Stimulated activated naive CD8-positive, alpha-beta T cell treated with anti-CD3 and anti-CD28 coated beads, Interleukin-15, Interleukin-2, amounts not matched to agents 100 ng/mL and 50 ng/mL, for 24 hours (primary cell): ENCODE measurements around the gene CDK18.
A peak's percentile ranks its signal among the peaks of the same experiment; 100 is the strongest.

Source experiments
- H3K27ac Mint-ChIP-seq: one replicate; pipeline ENCODE4 v1.8.0; 2021; ENCODE audit warnings: mild to moderate bottlenecking, mixed read lengths
- H3K27me3 Mint-ChIP-seq: one replicate; pipeline ENCODE4 v1.8.0; 2021; ENCODE audit warnings: mixed read lengths
- H3K36me3 Mint-ChIP-seq: one replicate; pipeline ENCODE4 v1.8.0; 2021; ENCODE audit warnings: low read depth, mixed read lengths
- H3K4me1 Mint-ChIP-seq: one replicate; pipeline ENCODE4 v1.8.0; 2021; ENCODE audit warnings: low read depth, mixed read lengths
- H3K4me3 Mint-ChIP-seq: one replicate; pipeline ENCODE4 v1.8.0; 2021; ENCODE audit warnings: mild to moderate bottlenecking, mixed read lengths
- H3K9me3 Mint-ChIP-seq: one replicate; pipeline ENCODE4 v1.8.0; 2021; ENCODE audit warnings: mixed read lengths

The CDK18 gene

DNA sequence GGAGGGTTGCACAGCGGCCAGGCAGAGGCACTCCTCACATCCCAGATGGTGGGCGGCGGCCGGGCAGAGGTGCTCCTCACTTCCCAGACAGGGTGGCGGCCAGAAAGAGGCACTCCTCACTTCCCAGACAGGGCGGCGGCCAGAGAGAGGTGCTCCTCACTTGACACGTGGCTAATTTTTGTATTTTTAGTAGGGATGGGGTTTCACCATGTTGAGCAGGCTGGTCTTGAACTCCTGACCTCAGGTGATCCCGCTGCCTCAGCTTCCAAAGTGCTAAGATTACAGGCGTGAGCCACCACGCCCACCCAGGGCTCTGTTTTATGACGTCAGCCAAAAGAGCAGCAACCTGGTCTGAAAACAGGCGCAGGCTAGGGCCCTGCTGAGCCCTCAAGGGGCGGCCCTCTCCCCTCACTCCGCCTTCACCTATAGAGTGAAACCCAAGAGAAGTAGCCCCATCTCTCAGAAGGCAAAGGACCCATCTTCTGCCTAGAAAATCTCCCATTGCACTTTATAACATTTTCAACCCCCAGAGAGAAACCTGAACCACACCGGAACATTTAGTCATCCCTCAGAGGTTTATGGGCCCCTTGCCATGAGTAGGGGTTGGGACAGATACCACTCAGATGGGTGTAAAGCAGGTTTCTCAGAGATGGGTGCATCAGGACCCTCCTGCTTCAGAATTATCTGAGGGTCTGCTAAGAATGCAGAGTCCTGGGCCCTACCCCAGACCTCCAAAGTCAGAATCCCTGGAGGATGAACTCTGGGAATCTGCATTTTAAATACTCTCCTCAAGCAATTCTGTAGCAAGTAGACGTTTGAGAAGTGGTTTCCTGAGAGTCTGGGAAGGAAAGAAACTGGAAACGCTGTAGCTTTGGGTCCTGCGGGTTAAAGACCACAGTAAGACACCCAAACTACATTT, 40.8 kb downstream of the CDK18 start:
- Mint-ChIP-seq H3K36me3 (no peaks in the 10 kb centered on the region), H3K27me3 (peaks cover 55% of the 10 kb centered on the region), H3K4me3 (no peak overlapping the region), H3K4me1 (peaks cover 9% of the 10 kb centered on the region), H3K27ac (no peak overlapping the region), H3K9me3 (no peaks in the 10 kb centered on the region)

- H3K36me3 Mint-ChIP-seq = no peaks in the 10 kb centered on the region
- H3K4me1 Mint-ChIP-seq = peaks cover 9% of the 10 kb centered on the region
- H3K27me3 Mint-ChIP-seq = peaks cover 56% of the 10 kb centered on the region
- H3K9me3 Mint-ChIP-seq = no peaks in the 10 kb centered on the region
- H3K27ac Mint-ChIP-seq = no peak overlapping the region
- H3K4me3 Mint-ChIP-seq = no peak overlapping the region
Observed at GRCh38 chr1:205545991-205546390, 41.5 kb downstream of the CDK18 start.

DNA sequence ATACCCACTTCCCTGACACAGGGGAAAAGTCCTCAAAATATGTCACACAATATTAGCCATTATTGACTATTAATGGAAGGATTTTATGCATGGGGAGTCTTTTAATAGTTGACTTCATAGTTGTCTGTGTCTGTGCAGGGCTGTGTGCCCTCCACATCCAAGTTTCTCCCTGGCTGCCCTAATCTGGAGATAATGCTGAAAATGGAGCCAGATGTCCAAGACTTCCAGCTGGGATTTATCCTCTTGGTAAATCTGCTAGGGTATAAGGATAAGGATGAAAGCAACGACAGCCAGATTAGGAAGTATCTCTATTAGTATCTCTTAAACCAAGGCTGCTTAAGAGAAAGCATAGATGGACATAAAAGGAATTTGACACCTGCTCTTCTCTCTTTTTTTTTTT, 42.1 kb downstream of the CDK18 start:
- Mint-ChIP-seq H3K27ac (no peak overlapping the region), H3K27me3 (peaks cover 52% of the 10 kb centered on the region), H3K36me3 (no peaks in the 10 kb centered on the region), H3K9me3 (no peaks in the 10 kb centered on the region), H3K4me1 (peaks cover 9% of the 10 kb centered on the region), H3K4me3 (no peak overlapping the region)

GRCh38 chr1:205547936-205548827, 43.7 kb downstream of the CDK18 start:
- Mint-ChIP-seq H3K27me3 (peaks cover 51% of the 10 kb centered on the region), H3K36me3 (no peaks in the 10 kb centered on the region), H3K4me3 (no peak overlapping the region), H3K4me1 (peaks cover 9% of the 10 kb centered on the region), H3K9me3 (no peaks in the 10 kb centered on the region), H3K27ac (no peak overlapping the region)

GRCh38 chr1:205554026-205554811, 49.8 kb downstream of the CDK18 start:
- Mint-ChIP-seq H3K4me3 (no peak overlapping the region), H3K36me3 (peaks cover 4% of the 10 kb centered on the region), H3K27me3 (peaks cover 56% of the 10 kb centered on the region), H3K9me3 (peaks cover 9% of the 10 kb centered on the region), H3K27ac (no peak overlapping the region), H3K4me1 (no peaks in the 10 kb centered on the region)

DNA sequence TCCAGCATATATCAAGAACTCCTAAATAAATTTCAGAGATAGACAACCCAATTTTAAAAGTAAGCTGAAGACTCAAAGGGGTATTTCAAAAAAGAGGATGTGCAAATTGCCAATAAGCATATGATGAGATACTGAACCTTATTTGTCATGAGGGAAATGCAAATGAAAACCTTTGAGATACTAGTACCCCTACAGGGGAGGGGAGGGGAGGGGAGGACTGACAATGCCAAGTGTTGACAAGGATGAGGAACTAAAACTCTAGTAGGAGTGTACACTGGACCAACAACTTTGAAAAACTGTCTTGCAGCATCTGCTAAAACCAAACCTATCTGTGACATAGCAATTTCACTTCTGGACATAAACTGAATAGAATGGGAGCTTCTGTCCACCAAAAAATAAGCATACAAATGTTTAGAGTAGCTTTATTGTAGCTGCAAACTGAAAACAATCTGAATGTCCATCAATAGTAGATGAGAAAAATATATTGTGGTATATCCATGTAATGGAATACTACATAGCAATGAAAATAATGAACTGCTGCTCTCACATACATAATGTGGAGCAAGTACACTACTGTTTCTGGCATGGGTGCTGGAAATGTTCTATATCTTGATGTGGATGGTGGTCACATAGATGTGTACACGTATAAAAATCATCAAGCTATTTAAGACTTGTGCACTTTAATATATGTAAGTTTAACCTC, 57.2 kb downstream of the CDK18 start:
- peaks cover 48% of the 10 kb centered on the region for H3K27me3 Mint-ChIP-seq
- H3K27ac Mint-ChIP-seq = no peak overlapping the region
- H3K36me3 Mint-ChIP-seq = no peaks in the 10 kb centered on the region
- H3K4me1 Mint-ChIP-seq = no peaks in the 10 kb centered on the region
- no peak overlapping the region for H3K4me3 Mint-ChIP-seq
- H3K9me3 Mint-ChIP-seq = no peaks in the 10 kb centered on the region

- H3K27me3 Mint-ChIP-seq = peaks cover 46% of the 10 kb centered on the region
- H3K36me3 Mint-ChIP-seq = no peaks in the 10 kb centered on the region
- peaks cover 5% of the 10 kb centered on the region for H3K4me1 Mint-ChIP-seq
- H3K4me3 Mint-ChIP-seq = no peak overlapping the region
- no peaks in the 10 kb centered on the region for H3K9me3 Mint-ChIP-seq
- no peak overlapping the region for H3K27ac Mint-ChIP-seq
Observed at GRCh38 chr1:205563927-205564441, 59.5 kb downstream of the CDK18 start.

- H3K9me3 Mint-ChIP-seq = no peaks in the 10 kb centered on the region
- H3K4me3 Mint-ChIP-seq = no peak overlapping the region
- H3K27me3 Mint-ChIP-seq = peaks cover 40% of the 10 kb centered on the region
Observed at GRCh38 chr1:205565799-205566198, 61.3 kb downstream of the CDK18 start.

GRCh38 chr1:205567716-205568115, 63.2 kb downstream of the CDK18 start:
- peaks cover 6% of the 10 kb centered on the region for H3K4me1 Mint-ChIP-seq
- H3K4me3 Mint-ChIP-seq = no peak overlapping the region
- H3K27me3 Mint-ChIP-seq = peaks cover 42% of the 10 kb centered on the region
- H3K27ac Mint-ChIP-seq = no peak overlapping the region
- no peaks in the 10 kb centered on the region for H3K9me3 Mint-ChIP-seq
- H3K36me3 Mint-ChIP-seq = no peaks in the 10 kb centered on the region

More at GRCh38 chr1:205565799-205566198, 61.3 kb downstream of the CDK18 start:
- H3K27ac Mint-ChIP-seq = no peak overlapping the region
- peaks cover 6% of the 10 kb centered on the region for H3K4me1 Mint-ChIP-seq
- H3K36me3 Mint-ChIP-seq = no peaks in the 10 kb centered on the region

- H3K4me1 Mint-ChIP-seq = peaks cover 6% of the 10 kb centered on the region
- H3K27me3 Mint-ChIP-seq = peaks cover 43% of the 10 kb centered on the region
- H3K4me3 Mint-ChIP-seq = peak overlapping the region; percentile 60
- H3K27ac Mint-ChIP-seq = peak overlapping the region; percentile 15
- H3K36me3 Mint-ChIP-seq = no peaks in the 10 kb centered on the region
- H3K9me3 Mint-ChIP-seq = no peaks in the 10 kb centered on the region
Observed at GRCh38 chr1:205568135-205568468, 63.6 kb downstream of the CDK18 start.

DNA sequence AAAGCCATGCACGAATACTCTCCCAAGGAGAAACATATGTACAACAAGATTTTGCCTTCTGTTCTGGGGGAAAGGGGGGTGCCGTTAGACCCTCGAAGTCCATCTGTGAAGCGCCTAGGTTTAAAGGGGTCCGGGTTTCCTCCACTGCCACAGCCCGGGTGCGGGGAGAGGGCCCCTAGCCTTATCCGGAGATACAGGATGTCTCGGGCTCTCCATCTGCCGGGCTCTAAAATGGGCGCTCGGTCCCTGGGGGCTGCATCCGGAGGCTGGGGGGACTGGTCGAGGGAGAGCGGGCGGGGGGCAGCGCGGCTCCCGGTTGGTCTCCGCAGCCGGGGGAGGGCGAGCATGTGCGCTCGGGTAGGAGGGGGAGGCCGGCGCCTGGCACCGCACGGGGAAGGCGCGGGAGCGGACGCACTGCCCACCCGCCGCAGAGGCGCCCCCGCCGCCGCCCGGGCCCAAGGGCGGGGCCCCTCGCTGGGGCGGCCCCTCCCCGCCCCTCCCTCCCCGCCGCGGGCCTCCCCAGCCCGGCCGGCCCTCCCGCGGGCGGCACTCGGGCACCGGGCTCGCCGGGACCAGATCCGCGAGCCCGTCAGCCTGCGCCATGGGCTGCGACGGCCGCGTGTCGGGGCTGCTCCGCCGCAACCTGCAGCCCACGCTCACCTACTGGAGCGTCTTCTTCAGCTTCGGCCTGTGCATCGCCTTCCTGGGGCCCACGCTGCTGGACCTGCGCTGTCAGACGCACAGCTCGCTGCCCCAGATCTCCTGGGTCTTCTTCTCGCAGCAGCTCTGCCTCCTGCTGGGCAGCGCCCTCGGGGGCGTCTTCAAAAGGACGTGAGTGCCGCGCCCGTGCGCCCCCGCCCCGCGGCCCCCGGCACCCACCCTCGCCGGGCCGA, 64.2 kb downstream of the CDK18 start:
- H3K9me3 Mint-ChIP-seq = no peaks in the 10 kb centered on the region
- peak overlapping the region; percentile 15 for H3K27ac Mint-ChIP-seq
- H3K4me1 Mint-ChIP-seq = peaks cover 6% of the 10 kb centered on the region
- H3K27me3 Mint-ChIP-seq = peaks cover 42% of the 10 kb centered on the region
- H3K36me3 Mint-ChIP-seq = no peaks in the 10 kb centered on the region
- peak overlapping the region; percentile 60 for H3K4me3 Mint-ChIP-seq

GRCh38 chr1:205569411-205570172, 65.1 kb downstream of the CDK18 start:
- Mint-ChIP-seq H3K27ac (no peak overlapping the region), H3K36me3 (no peaks in the 10 kb centered on the region), H3K4me3 (no peak overlapping the region), H3K9me3 (no peaks in the 10 kb centered on the region), H3K27me3 (peaks cover 37% of the 10 kb centered on the region), H3K4me1 (peaks cover 6% of the 10 kb centered on the region)

DNA sequence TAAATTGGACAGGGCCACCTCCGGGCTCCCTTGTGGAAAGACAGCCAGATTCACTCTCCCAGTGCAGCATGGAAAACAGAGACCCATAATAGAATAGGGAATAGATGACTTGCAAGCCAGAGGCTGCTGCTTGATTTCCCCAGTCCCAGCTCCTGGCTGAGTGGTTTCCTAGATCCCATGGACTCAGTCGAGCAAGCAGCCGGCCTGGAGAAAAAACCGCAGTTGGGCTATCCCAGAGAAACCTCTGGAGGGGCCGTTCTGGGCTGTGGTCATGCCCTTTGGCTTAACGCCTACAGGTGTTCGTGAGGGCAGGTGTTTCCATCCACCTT, 65.7 kb downstream of the CDK18 start:
- H3K36me3 Mint-ChIP-seq = no peaks in the 10 kb centered on the region
- peaks cover 37% of the 10 kb centered on the region for H3K27me3 Mint-ChIP-seq
- peaks cover 6% of the 10 kb centered on the region for H3K4me1 Mint-ChIP-seq

More for the DNA sequence above, 65.7 kb downstream of the CDK18 start:
- H3K9me3 Mint-ChIP-seq = no peaks in the 10 kb centered on the region
- no peak overlapping the region for H3K4me3 Mint-ChIP-seq
- H3K27ac Mint-ChIP-seq = no peak overlapping the region
